Prostate gland (tissue), 2 donors: ENCODE measurements around the gene TFAP2B.

ENCODE experiments used
- POLR2A ChIP-seq: fragments of 450-650 bp; IDR thresholded peaks from one replicate; pipeline ENCODE4 v1.6.1; 2016; ENCODE audit warnings: antibody characterized with exemption, mild to moderate bottlenecking
- POLR2AphosphoS5 ChIP-seq: sonication (generic); formaldehyde crosslinking; IDR thresholded peaks from one replicate; pipeline ENCODE4 v1.6.1; 2017; ENCODE audit warnings: antibody characterized with exemption
- TF ChIP-seq, protein P1 (sequence below), 4 experiments: fragments of 200-600 bp in 2 of 4; fragments of 450-650 bp in 2 of 4; sonication (generic) in 2 of 4; IDR thresholded peaks; 1 replicate in 3 of 4; 2 replicates in 1 of 4; pipeline ENCODE4 v1.5.1; 2016 to 2019; ENCODE audit warnings: antibody characterized with exemption in 4 of 4, mild to moderate bottlenecking in 2 of 4, moderate library complexity in 2 of 4

DNA sequence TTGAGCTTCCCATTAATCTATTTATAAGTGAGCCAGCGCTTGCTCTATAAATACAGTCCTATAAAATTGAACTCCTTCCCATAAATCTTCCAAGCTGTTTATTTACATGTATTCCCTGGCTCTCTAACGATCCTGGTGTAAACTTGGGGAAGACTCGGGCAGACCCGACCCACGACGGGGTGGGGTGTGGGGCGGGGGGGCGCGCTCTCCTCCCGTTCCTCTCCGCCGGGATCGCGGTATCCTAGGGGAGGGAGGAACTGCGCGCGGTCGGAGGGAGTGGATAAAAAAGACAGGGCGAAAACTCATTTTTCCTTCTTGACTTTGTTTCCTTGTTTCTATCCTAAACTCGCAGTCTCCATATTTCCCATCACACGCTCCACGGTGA lies 31.1 kb downstream of the TFAP2B start:
- TF ChIP-seq, protein P1, sequence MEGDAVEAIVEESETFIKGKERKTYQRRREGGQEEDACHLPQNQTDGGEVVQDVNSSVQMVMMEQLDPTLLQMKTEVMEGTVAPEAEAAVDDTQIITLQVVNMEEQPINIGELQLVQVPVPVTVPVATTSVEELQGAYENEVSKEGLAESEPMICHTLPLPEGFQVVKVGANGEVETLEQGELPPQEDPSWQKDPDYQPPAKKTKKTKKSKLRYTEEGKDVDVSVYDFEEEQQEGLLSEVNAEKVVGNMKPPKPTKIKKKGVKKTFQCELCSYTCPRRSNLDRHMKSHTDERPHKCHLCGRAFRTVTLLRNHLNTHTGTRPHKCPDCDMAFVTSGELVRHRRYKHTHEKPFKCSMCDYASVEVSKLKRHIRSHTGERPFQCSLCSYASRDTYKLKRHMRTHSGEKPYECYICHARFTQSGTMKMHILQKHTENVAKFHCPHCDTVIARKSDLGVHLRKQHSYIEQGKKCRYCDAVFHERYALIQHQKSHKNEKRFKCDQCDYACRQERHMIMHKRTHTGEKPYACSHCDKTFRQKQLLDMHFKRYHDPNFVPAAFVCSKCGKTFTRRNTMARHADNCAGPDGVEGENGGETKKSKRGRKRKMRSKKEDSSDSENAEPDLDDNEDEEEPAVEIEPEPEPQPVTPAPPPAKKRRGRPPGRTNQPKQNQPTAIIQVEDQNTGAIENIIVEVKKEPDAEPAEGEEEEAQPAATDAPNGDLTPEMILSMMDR (IDR thresholded peaks at IDR 0.05) = no peak
- no peak for TF ChIP-seq POLR2A
- no peak for TF ChIP-seq POLR2AphosphoS5
